GM21528 (cell line): ENCODE results near the gene PREX1.

Experiments
- ATAC-seq: cut with Tn5 transposase; IDR thresholded peaks from one replicate; pipeline ENCODE4 v1.9.1; 2021; ENCODE audit warnings: mild to moderate bottlenecking, moderate library complexity; ENCODE audit not compliant: unreplicated experiment, low FRiP score

PREX1 gene

DNA sequence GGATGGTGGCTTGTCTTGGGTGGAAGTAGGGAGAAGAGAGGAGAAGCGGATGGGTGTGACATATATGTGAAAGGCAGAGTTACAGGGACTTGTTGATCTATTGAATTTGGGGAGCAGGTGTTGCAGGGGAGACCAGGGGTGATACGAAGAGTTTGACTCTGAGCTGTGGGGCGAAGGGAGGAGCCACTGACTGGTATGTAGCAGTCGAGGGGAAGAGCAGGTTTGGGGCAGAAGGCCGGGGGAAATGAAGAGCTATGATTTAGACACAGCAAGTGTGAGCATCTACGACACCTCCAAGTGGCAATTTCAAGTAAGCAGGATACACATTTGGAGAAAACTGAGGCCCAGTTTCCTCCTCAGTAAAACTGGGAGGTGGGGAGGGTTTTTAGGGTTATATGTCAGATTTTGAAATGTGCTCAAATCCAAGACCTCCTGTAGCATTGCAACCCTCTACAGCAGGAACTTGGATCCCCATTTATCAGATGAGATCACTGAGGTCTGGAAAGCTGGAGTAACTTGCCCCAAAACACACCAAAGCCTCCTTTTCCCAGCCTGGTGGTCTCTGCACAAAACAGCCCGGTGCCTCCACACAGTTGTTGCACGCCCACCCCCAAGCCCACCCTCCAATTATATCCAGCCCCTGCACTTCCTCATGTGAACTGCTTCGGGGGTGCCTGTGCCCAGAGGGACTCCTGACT is 137.8 kb downstream of the PREX1 start:
- no peak for ATAC-seq

DNA sequence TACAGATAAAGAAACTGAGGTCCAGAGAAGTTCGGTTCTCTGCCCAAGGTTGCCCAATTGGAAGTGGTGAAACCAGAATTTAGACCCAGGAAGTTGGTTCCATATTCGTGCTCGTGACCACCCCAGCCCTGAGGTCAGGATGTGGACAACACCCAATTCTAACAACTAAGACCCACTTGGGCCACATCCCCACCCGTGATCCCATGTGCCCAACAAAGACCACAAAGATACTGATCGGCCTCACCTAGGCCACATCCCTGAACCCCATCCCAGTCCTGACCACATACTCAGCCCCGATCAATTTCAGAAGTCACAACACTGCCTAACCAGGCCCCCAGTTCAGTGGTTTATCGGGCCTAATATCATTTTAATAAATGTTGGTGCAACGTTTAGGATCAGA is 138.4 kb downstream of the PREX1 start:
- ATAC-seq, result no peak

DNA sequence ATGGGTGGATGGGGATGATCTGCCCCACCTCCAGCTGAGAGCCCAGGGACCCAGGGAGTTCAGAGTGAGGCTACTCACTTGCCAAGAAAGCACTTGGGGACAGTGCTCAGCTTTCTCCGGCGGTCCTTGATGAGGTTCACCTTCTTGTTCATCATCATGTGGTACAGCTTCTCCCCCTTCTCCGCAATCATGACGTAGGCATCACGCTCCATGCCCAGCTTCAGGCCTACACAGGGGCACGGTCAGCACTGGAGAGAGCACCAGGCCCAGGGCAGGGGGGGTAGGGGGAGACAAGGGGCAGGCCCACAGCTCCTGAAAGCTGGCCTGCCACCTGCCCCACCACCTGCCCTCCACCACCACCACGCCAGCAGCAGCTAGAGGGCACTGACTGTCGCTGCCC is 139.2 kb downstream of the PREX1 start:
- no peak for ATAC-seq

DNA sequence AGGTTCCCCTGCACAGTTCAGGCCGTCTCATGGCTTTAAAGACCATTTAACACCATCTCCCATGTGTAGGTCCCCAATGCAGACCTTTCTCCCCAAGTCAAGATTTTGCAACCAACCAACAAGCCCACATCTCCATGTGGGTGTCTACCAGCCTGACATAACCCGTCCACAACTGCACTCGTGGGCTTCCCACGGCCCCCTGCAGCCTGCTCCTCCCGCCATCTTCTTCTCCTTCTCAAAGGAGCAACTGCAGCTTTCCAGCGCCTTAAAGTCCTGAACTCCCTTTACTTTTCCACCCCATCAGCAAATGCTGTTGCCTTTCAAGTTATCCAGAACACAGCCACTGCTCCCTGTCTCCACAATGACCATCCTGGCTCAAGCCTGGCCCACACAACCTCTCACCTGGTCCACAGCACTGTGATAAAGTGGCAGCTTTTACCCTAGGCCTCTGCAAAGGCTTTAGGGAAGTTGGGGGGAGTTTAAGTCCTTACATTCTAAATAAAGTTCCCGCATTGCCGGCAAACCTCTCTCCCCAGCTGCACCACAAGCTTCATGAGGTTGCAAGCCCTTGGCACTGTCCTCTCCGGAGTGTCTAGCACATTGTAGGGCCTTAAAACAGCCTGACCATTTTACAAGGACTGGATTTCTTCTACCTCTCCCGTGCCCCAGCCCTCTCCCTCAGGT is 140.5 kb downstream of the PREX1 start:
- no peak for ATAC-seq

DNA sequence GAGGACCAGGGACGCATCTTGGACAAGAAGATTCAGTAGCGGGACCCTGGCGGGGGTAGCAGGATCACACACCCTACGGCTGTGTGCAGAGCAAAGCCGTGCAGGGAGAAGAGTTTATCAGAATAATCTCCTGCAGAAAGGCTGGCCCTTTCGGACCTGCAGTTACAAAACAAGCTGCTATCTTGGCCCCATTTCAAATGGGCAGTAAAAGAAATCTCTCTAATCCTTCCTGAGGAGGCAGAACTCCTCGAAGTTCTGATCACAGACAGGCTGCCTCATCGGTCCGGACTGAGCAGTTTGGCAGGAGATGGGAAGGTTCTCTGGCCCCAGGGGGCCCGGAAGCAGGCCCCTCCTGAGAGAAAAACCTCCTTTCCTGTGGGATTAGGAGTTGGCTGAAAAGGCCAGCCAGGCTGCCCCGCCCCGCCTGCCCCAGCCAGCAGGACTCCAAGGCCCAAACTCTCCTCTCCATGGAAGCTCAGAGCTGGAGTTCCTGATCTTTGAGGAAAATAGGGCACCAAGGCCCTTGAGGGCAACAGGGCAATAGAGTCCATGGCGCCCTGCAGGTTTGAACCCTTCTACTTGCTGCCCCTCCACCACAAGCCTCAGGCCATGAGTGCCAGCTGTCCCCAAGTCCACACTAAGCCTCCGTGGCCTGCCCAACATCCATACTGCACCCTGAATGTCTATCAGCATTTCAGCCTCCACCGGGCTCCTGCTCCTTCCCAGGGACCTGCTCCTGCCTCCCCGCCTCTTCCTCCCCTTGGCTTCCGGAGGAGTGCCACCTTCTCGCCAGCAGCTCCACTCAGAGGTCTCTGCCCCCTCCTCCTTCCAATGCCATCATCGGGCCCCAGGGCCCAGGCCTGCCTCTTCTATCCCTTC is 141.3 kb downstream of the PREX1 start:
- no peak for ATAC-seq

DNA sequence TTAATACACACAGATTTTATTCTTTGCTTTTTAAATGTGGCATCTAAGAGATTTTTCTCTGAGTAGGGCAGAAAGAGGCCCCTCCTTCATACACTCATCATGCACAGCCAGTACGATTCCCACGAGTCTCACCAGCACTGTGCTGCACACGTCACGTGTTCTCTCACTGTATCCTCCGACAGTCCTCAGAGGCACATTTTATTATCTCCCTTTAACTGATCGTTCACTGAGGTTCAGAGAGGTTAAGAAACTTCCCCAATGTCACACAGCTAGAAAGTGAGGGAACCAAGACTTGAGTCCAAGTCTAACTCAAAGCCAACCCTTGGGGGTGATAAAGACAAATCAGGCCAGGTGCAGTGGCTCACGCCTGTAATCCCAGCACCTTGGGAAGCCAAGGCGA is 142.5 kb downstream of the PREX1 start:
- ATAC-seq, result no peak

DNA sequence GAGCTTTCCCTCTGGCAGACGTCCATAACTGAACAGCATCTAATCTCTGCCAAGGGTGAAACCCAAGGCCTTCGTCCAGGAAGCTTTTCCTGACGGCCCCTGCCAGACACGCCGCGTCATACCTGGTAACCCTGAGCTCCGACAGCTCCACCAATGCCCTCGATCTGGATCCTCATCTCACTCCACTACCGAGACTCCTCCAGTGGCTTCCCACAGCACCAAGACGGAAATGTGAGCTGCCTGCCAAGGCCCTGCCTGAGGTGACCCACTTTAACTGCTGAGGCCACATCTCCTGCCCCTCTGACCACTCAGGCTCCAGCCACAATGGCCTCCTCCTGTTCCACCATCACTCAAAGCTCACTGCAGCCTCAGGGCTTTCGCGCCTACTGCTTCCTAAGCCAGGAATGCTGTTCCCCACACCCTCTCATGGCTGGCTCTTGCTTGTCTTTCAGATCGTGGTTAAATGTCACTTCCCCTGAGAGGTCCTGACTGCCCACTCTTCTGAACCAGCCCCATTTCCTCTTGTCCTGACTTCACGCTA is 143.2 kb downstream of the PREX1 start:
- no peak for ATAC-seq

DNA sequence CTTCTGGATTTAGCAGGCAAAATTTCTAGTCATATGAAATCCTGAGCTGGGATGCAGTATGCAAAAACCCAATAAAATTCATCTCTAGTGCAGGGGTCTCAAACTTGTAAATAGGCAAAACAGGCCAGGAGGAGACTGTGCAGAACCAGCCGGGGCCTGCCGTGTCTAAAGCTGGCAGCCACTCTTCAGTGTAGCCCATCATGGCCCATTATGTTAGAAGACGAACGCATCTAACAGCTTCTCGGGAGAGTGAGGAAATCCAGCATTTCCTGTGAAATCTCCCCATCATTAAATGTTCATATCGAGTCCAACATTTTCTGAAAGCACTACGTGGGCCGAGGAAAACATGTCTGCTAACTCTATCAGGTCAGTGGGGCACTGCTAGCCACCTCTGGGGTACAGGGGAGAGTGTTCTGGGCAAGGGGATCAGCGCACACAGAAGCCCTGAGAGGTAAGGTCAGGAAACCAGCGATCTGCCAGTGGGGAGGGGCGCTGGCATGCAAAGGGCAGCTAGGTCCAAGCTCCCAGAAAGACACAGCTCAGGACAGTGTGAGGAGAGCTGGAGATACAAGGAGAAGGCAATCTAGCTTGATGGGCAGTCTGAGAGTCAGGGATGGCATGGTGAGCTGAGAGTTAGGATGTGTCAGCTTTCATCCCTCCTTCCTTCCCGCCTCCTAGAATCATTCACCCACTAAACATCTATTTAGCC is 144.2 kb downstream of the PREX1 start:
- ATAC-seq, result no peak

DNA sequence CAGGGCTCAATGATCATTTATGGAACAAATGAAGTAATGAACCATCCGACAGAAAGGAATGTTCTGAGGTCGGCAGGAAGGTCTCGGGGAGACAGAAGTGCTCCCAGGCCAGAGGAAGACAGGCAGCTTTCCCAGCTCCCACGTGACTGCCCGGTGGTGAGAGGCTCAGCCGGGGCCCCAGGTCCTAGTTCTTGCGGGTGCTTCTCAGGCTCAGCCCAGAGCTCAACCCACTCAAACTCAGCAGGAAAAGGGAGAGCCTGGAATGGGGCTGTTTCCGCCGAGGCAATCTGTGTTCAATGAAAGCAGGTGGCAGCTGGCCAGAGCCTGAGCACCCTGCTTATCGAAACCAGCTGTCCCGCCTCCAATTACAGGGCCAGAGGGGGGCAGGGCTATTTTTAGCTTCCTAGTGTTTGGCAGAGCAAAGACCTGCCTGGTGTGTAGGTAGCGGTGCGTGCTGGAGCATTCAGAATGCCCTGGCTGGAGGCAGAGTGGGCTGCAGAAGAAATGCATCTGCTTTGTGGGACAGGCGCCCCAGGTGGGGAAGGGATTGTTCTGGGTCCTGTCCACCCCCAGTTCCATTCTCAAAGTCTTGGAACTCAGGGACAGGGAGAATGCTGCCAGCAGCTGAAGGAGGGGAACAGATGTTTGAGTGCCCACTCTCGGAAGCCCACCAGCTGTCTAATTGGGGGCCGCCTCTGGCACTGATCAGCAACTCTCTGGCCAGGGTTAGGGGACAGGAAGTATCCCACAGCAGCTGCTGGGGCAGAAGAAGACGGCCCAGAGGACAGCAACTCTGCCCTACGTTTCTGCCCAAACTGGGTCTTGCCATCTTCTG is 145.1 kb downstream of the PREX1 start:
- no peak for ATAC-seq

DNA sequence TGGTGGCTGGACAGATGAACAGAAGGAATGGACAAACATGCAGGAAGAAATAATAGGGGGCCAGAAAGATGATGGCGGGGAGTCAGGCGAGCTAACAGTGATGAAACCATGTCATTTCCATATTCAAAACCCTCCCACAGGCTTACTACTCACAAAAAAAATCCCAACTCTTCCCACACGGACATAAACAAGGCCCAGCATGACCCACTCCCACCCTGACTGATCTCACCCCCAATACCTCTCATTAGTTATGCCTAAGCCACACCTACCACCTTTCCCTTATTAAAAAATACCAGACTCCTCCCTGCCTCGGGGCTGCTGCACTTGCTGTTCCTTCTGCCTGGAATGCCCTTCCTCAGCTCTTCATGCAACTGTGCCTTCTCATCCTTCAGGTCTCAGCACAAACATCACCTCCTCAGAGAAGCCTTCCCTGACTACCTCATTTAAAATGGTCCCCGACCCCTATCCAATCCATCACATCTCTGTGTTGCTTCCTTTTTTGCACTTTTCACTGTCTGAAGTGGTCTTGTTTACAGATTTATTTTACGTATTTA is 145.8 kb downstream of the PREX1 start:
- ATAC-seq, result no peak

DNA sequence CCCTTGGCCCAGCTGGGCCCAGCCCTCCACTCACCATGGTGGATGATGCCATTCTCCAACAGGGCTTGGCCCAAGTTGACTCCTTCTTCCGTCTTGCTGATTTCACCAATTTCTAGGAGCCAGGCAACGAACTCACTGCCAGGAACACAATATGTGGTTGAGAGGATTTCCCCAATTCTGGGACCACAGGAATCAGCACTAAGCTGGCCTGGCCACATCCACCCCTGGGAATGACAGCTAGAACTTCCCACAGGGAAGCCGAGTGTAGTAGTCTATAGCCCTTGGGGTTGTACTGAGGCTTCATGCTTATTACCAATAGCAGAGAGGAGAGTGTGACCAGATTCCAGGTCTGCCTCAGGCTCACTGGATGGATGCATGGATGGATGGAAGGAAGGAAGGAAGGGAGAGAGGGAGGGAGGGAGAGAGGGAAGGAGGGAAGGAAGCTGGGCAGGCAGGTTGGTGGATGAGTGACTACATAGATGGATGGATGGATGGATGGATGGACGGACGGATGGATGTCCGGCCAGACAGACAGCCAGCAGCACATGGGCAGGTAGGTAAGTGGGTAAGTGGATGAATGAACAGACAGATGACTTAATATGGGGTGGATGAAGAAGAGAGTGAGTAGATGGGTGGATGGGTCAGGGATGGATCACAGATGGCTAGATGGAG is 146.5 kb downstream of the PREX1 start:
- ATAC-seq, result no peak

DNA sequence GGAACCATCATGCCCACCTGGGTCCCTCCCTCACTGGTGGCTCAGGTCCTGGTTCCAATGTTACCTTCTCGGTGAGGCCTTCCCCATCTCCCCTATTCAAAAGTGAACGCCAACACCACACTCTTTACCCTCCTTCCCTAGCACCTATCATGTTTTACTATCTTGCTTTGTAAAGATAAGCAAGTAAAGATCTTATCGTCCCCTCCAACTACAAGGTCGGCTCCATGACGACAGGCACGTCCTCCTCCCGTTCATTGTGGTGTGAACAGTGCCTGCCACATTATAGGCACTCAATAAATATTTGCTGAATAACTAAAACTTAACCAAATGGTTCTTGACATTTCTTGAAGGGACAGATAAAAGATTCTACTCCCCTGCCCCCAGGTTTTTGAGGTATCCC is 147.1 kb downstream of the PREX1 start:
- no peak for ATAC-seq

DNA sequence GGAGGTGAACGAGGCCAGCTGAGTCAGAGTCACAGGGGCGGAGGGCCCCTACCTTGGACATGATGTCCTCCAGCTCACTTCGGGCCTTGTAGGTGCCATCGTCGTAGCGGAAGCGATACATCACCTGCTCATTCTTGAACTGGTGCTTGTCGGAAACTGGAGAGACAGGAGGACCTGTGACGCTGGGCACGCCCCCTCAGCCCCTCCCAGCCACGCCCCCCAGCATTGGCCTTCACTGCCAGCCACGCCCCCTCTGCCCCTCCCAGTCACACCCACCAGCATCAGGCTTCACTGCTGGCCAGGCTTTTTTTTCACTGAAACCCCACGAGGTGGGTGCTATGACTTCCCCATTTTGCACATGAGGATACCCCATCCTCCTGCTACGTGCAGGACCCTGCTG is 148.2 kb downstream of the PREX1 start:
- no peak for ATAC-seq

DNA sequence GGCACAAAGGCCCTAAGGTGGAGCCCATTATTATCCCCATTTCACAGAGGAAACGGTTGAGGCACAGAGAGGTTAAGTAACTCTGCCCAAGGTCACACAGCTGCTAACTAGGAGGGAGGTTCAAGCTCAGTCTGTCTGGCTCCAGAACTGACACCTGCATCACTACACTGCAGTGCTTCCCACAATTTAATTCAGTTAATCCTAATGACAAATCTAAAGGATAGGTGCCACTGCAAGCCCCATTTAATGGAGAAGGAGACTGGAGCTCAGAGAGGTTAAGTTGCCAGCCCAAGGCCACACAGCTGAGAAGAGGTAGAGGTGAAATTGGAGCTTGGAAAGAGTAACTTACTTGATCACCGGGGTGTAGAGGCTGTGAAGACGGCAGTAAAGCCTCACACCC is 148.8 kb downstream of the PREX1 start:
- no peak for ATAC-seq

DNA sequence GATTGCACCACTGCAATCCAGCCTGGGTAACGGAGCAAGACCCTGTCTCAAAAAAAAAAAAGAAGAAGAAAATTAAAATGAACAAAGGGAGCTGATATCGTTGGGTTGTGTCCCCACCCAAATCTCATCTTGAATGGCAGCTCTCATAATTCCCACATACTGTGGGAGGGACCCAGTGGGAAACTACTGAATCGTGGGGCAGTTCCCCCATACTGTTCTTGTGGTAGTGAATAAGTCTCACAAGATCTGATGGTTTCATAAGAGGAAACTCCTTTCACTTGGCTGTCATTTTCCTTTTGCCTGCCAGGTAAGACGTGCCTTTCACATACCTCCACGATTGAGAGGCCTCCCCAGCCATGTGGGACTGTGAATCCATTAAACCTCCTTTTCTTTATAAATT is 149.4 kb downstream of the PREX1 start:
- no peak for ATAC-seq

DNA sequence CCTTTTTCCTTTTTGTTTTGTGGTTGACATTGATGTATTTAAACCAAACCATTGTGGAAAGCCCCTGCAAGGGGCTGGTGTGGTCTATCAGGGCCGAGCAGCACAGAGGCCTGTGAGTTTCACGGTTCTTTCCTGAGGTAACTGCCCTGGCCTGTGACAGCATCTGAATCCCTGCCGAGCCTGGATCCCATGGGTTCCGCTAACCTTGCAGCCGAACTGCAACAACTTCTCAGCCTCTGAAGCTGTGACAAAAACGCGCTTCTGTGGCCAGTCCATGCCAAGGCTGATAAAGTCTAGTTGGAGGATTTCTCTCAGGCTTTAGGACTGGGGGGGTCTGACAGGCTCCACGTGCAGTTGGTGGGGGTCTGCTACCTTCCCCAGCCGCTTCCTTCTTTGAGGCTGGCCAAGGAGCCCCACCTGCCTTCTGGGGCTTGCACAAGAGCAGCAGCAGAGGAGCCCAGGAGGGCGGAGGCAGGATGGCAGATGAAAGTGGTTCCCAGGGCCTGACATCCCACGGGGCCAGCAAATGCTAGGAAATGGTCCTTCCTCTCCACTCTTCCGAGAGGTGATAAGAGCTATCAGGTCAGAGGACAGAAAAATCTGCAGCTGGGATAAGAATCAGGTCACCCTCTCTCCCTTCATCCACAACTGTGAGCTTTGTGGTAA is 150.9 kb downstream of the PREX1 start:
- ATAC-seq, result no peak

DNA sequence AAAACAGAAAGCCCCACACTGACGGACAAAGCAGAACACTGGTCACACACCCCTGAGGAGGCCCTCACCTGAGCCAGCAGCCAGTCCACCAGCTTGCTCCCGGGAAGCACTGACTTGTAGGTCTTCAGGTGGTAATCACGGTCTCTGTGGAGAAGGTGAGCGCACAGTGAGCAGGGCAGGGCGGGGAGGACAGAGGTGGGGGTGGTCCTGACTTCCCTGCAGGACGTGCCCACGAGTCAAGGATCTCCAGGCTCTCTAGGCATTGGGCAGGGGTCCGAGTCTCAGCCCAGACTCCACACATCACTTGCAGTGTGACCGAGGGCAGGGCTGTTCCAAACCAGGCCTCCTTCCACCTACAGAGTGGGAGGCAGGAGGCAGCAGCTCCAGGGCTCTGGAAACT is 151.7 kb downstream of the PREX1 start:
- no peak for ATAC-seq

DNA sequence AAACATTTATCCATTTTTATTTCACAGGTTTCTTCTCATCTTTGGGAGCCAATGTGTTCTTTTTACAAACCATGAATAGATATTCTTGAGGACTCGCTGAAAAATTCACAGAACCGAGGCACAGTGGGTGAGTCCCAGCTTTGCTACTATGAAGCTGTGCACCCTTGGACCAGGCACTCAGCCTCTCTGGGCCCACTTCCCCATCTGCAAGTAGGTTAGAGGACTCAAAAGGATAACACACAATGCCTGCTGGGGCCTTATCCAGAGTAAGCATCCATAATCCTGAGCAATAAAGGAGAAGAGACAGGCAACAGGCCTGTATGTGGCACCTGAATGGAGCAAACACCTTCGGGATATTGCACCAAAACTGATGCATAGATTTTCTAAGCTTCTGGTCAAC is 153.3 kb downstream of the PREX1 start:
- no peak for ATAC-seq
